Islet of Langerhans (tissue), 1 donor: ENCODE data around the gene BHLHE41.

ENCODE experiments used
- FAIRE-seq: peaks from one replicate; lab custom pipeline; 2011; peaks lifted over from hg19 to GRCh38; lab: Jason Lieb, UNC

Gene BHLHE41

GRCh38 chr12:26113853-26114719 is 10.8 kb downstream of the BHLHE41 start:
- peak; percentile 60 for FAIRE-seq

GRCh38 chr12:26113181-26113654 is 11.6 kb downstream of the BHLHE41 start:
- FAIRE-seq, result peak; percentile 62

- no peak for FAIRE-seq
These were observed 12.1 kb downstream of the BHLHE41 start for GRCh38 chr12:26112703-26113147.

- FAIRE-seq, result no peak
These were observed 12.6 kb downstream of the BHLHE41 start for GRCh38 chr12:26112232-26112631.

GRCh38 chr12:26109343-26109881 is 15.4 kb downstream of the BHLHE41 start:
- no peak for FAIRE-seq

GRCh38 chr12:26108915-26109314 is 15.9 kb downstream of the BHLHE41 start:
- FAIRE-seq, result no peak

- FAIRE-seq, result no peak
These were observed 18.5 kb downstream of the BHLHE41 start for GRCh38 chr12:26106347-26106746.

- no peak for FAIRE-seq
These were observed 21.9 kb downstream of the BHLHE41 start for GRCh38 chr12:26102953-26103352.

GRCh38 chr12:26101763-26102162 is 23.1 kb downstream of the BHLHE41 start:
- FAIRE-seq, result no peak

GRCh38 chr12:26101350-26101734 is 23.5 kb downstream of the BHLHE41 start:
- FAIRE-seq, result peak; percentile 96

GRCh38 chr12:26100666-26101349 is 24.0 kb downstream of the BHLHE41 start:
- no peak for FAIRE-seq

GRCh38 chr12:26097046-26097878 is 27.6 kb downstream of the BHLHE41 start:
- peak; percentile 94 for FAIRE-seq

GRCh38 chr12:26096036-26096435 is 28.8 kb downstream of the BHLHE41 start:
- FAIRE-seq, result no peak

- no peak for FAIRE-seq
These were observed 29.7 kb downstream of the BHLHE41 start for GRCh38 chr12:26095186-26095585.

- no peak for FAIRE-seq
These were observed 32.3 kb downstream of the BHLHE41 start for GRCh38 chr12:26092346-26093105.

GRCh38 chr12:26091822-26092221 is 33.0 kb downstream of the BHLHE41 start:
- FAIRE-seq, result no peak

- no peak for FAIRE-seq
These were observed 33.9 kb downstream of the BHLHE41 start for GRCh38 chr12:26090836-26091510.

- no peak for FAIRE-seq
These were observed 35.8 kb downstream of the BHLHE41 start for GRCh38 chr12:26088998-26089397.

- FAIRE-seq, result no peak
These were observed 37.9 kb downstream of the BHLHE41 start for GRCh38 chr12:26086936-26087335.

GRCh38 chr12:26080911-26081310 is 43.9 kb downstream of the BHLHE41 start:
- no peak for FAIRE-seq
